Measurements from ENCODE around the gene AOC2.
"Not testable (repeated sequence)": the region's sequence is repeated elsewhere in the genome, so short reads cannot be mapped to it uniquely, and the experiment has no call there.

Gene AOC2

GRCh38 chr17:42878123-42878880 lies 33.9 kb downstream of the AOC2 start:
- H3K27me3 ChIP-seq (ENCODE audit: insufficient read depth, low read depth), result no peaks in the 10 kb centered on the region; the same call in 1 of the 2 replicates
- TF ChIP-seq CTCF (conservative IDR thresholded peaks at IDR 0.05; ENCODE audit: low read depth, low read length), result no peak
- H4K20me1 ChIP-seq (ENCODE audit: insufficient read depth), result no peaks in the 10 kb centered on the region
- H3K9ac ChIP-seq, result no peak overlapping the region
- H3K4me1 ChIP-seq (ENCODE audit: low read depth, poor library complexity, severe bottlenecking), result no peaks in the 10 kb centered on the region
- H2AFZ ChIP-seq (ENCODE audit: low read depth), result no peak overlapping the region
- no peaks in the 10 kb centered on the region for H3K36me3 ChIP-seq (ENCODE audit: insufficient read depth)
- no peak overlapping the region for H3K27ac ChIP-seq
- H3K4me3 ChIP-seq (IDR thresholded peaks at IDR 0.05; ENCODE audit: insufficient read depth, low read depth, low read length), result no peak overlapping the region
- H3K4me2 ChIP-seq, result no peak overlapping the region
- H3K79me2 ChIP-seq (ENCODE audit: insufficient read depth, low read depth), result no peaks in the 10 kb centered on the region

GRCh38 chr17:42878924-42879595 lies 34.7 kb downstream of the AOC2 start:
- Histone ChIP-seq H4K20me1 (ENCODE audit: insufficient read depth) (no peaks in the 10 kb centered on the region), H3K36me3 (ENCODE audit: insufficient read depth) (no peaks in the 10 kb centered on the region), H2AFZ (ENCODE audit: low read depth) (no peak overlapping the region), H3K4me1 (ENCODE audit: low read depth, poor library complexity, severe bottlenecking) (no peaks in the 10 kb centered on the region), H3K79me2 (ENCODE audit: insufficient read depth, low read depth) (no peaks in the 10 kb centered on the region), H3K4me3 (IDR thresholded peaks at IDR 0.05; ENCODE audit: insufficient read depth, low read depth, low read length) (no peak overlapping the region), H3K9ac (no peak overlapping the region), H3K4me2 (no peak overlapping the region), H3K27me3 (ENCODE audit: insufficient read depth, low read depth) (no peaks in the 10 kb centered on the region; the same call in 1 of the 2 replicates), H3K27ac (no peak overlapping the region)
- no peak for TF ChIP-seq CTCF (conservative IDR thresholded peaks at IDR 0.05; ENCODE audit: low read depth, low read length)

- H3K4me3 ChIP-seq (IDR thresholded peaks at IDR 0.05; ENCODE audit: insufficient read depth, low read depth, low read length), result no peak overlapping the region
- H3K4me1 ChIP-seq (ENCODE audit: low read depth, poor library complexity, severe bottlenecking), result no peaks in the 10 kb centered on the region
- H3K9ac ChIP-seq, result no peak overlapping the region
- no peak overlapping the region for H3K27ac ChIP-seq
- no peaks in the 10 kb centered on the region for H4K20me1 ChIP-seq (ENCODE audit: insufficient read depth)
- H3K79me2 ChIP-seq (ENCODE audit: insufficient read depth, low read depth), result no peaks in the 10 kb centered on the region
- H3K27me3 ChIP-seq (ENCODE audit: insufficient read depth, low read depth), result no peaks in the 10 kb centered on the region; the same call in 1 of the 2 replicates
- H3K4me2 ChIP-seq, result no peak overlapping the region
- H3K36me3 ChIP-seq (ENCODE audit: insufficient read depth), result no peaks in the 10 kb centered on the region
- H2AFZ ChIP-seq (ENCODE audit: low read depth), result no peak overlapping the region
- TF ChIP-seq CTCF (conservative IDR thresholded peaks at IDR 0.05; ENCODE audit: low read depth, low read length), result no peak
Observed at GRCh38 chr17:42879596-42879985, 35.2 kb downstream of the AOC2 start.

- no peak overlapping the region for H3K27ac ChIP-seq
- H3K36me3 ChIP-seq (ENCODE audit: insufficient read depth), result no peaks in the 10 kb centered on the region
- no peaks in the 10 kb centered on the region for H3K79me2 ChIP-seq (ENCODE audit: insufficient read depth, low read depth)
- H3K9ac ChIP-seq, result no peak overlapping the region
- no peak overlapping the region for H2AFZ ChIP-seq (ENCODE audit: low read depth)
- H3K4me2 ChIP-seq, result no peak overlapping the region
- no peaks in the 10 kb centered on the region for H3K4me1 ChIP-seq (ENCODE audit: low read depth, poor library complexity, severe bottlenecking)
- TF ChIP-seq CTCF (conservative IDR thresholded peaks at IDR 0.05; ENCODE audit: low read depth, low read length), result no peak
- H4K20me1 ChIP-seq (ENCODE audit: insufficient read depth), result no peaks in the 10 kb centered on the region
- H3K27me3 ChIP-seq (ENCODE audit: insufficient read depth, low read depth), result no peaks in the 10 kb centered on the region; the same call in 1 of the 2 replicates
- H3K4me3 ChIP-seq (IDR thresholded peaks at IDR 0.05; ENCODE audit: insufficient read depth, low read depth, low read length), result no peak overlapping the region
Observed at GRCh38 chr17:42880776-42881310, 36.5 kb downstream of the AOC2 start.

- not testable (repeated sequence) for H3K9ac ChIP-seq; H2AFZ ChIP-seq (ENCODE audit: low read depth); H3K27me3 ChIP-seq (ENCODE audit: insufficient read depth, low read depth); H3K4me2 ChIP-seq; H3K36me3 ChIP-seq (ENCODE audit: insufficient read depth); H4K20me1 ChIP-seq (ENCODE audit: insufficient read depth); H3K27ac ChIP-seq; H3K4me3 ChIP-seq (IDR thresholded peaks at IDR 0.05; ENCODE audit: insufficient read depth, low read depth, low read length); H3K79me2 ChIP-seq (ENCODE audit: insufficient read depth, low read depth); H3K4me1 ChIP-seq (ENCODE audit: low read depth, poor library complexity, severe bottlenecking)
Observed at GRCh38 chr17:42881706-42882105, 37.3 kb downstream of the AOC2 start.
